ENCODE data around the gene BBOX1. TPM values are rescaled to one million over a fixed set of nuclear protein-coding genes. Genes with fewer than 3 reads are reported as not detected.

BBOX1 gene
- total and polyA plus RNA-seq, 9 donors, result 0.04 to 2.3 (median 0.52) TPM; not detected in 3

DNA sequence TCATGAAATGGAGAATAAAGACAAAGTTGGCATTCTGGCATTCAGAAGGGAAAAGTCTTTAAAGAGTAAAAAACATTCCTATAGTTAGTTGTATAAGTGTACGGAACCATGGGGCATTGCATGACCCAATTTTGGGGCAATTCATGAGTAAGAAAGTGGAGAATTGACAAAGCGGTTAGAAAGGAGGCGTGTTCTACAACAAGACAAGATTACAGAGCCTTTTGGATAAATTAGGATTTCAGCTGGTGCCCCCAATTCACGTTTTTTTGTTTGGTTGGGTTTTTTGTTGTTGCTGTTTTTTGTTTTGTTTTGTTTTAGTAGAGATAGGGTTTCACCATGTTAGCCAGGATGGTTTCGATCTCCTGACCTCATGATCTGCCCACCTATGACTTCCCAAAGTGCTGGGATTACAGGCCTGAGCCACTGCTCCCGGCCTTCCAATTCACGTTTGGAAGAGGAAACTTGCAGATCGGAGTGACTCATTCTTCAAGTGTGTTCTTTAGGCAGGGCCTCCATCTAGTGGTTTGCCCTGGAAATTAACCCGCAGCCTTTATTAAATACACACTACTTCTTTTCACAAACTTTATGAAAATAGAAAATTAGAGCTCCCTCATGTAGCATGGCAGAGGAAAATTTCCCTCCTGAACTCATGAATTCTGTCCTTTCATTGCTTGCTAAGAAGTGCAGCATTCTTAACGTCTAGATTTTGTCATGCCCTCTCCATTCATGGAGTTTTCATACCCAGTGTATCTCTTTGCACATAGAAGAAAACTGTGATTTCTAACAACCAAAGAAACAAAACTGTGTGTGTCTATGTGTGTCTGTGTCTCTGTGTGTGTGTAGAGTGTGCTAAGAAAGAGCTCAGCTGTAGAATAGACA, 118.1 kb downstream of the BBOX1 start:
- intact Hi-C loops (cut with DNase I), result loop anchor here in 3 of 4 donors (2.0 to 5.0 kb wide), 2 partner anchors 406 kb away; no protein-coding TSS in a partner anchor
- Histone ChIP-seq H3K4me3 (no peak overlapping the region), H3K27me3 (no peaks in the 10 kb centered on the region), H3K4me1 (ENCODE audit: insufficient read depth) (no peaks in the 10 kb centered on the region), H3K36me3 (no peaks in the 10 kb centered on the region), H3K27ac (no peak overlapping the region), H3K9me3 (no peaks in the 10 kb centered on the region)
- WGBS, 3 donors, result 31 to 34% (median 32%) methylated on average over 10 of the region's 10 CpGs
- peak; percentile 25 to 70 (median 45) for DNase-seq
- TF ChIP-seq EP300 (IDR thresholded peaks at IDR 0.05), result no peak
- TF ChIP-seq, protein P1, sequence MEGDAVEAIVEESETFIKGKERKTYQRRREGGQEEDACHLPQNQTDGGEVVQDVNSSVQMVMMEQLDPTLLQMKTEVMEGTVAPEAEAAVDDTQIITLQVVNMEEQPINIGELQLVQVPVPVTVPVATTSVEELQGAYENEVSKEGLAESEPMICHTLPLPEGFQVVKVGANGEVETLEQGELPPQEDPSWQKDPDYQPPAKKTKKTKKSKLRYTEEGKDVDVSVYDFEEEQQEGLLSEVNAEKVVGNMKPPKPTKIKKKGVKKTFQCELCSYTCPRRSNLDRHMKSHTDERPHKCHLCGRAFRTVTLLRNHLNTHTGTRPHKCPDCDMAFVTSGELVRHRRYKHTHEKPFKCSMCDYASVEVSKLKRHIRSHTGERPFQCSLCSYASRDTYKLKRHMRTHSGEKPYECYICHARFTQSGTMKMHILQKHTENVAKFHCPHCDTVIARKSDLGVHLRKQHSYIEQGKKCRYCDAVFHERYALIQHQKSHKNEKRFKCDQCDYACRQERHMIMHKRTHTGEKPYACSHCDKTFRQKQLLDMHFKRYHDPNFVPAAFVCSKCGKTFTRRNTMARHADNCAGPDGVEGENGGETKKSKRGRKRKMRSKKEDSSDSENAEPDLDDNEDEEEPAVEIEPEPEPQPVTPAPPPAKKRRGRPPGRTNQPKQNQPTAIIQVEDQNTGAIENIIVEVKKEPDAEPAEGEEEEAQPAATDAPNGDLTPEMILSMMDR (IDR thresholded peaks at IDR 0.05), result peak; percentile 64 to 90 (median 89)

DNA sequence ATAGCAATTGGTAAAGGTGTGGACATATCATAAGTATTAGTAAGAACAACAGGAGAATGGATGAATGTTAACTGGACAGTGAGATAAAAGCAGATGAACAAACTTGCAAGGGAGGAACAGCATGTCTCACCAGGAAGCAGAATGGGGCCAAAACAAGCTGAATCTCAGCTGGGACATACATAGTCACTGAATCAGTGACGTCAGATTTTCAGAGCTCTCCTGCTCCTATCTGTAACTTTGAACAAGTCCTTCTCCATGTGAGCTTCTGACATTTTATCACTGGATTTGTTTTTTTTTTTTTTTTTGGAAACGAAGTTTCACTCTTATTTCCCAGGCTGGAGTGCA, 118.7 kb downstream of the BBOX1 start:
- Histone ChIP-seq H3K9me3 (no peaks in the 10 kb centered on the region), H3K36me3 (no peaks in the 10 kb centered on the region), H3K27me3 (no peaks in the 10 kb centered on the region), H3K4me1 (ENCODE audit: insufficient read depth) (no peaks in the 10 kb centered on the region), H3K4me3 (no peak overlapping the region), H3K27ac (no peak overlapping the region)
- WGBS, 3 donors, result 29 to 42% (median 36%) methylated on average over 2 of the region's 2 CpGs
- intact Hi-C loops (cut with DNase I), result loop anchor here in 3 of 4 donors (2.0 to 5.0 kb wide), 2 partner anchors 407 kb away; no protein-coding TSS in a partner anchor
- no peak for DNase-seq
- no peak for TF ChIP-seq EP300 (IDR thresholded peaks at IDR 0.05)
- TF ChIP-seq, protein P1 (IDR thresholded peaks at IDR 0.05), result no peak
- TF ChIP-seq POLR2A (IDR thresholded peaks at IDR 0.05), result no peak

DNA sequence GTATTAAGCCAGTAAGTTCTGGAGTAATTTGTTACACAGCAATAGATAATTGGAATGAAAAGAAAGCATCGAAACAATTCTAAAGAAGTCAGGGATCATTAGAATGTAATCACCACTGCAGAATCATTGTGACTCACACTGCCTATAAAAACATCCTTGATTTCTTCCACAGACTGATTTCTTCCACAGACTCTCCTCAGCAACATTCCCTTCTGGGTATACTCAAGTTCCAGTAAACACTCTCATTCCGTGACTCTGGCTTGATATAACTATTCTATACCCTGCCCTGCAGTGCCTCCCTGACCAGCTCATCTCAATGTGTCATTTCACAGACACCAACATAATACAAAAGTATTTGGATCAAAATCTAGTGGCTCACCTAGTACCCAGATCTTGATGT, 120.5 kb downstream of the BBOX1 start:
- Histone ChIP-seq H3K9me3 (no peaks in the 10 kb centered on the region), H3K4me3 (no peak overlapping the region), H3K27me3 (no peaks in the 10 kb centered on the region), H3K27ac (no peak overlapping the region), H3K4me1 (ENCODE audit: insufficient read depth) (no peaks in the 10 kb centered on the region), H3K36me3 (no peaks in the 10 kb centered on the region)
- no peak for TF ChIP-seq POLR2A (IDR thresholded peaks at IDR 0.05)
- TF ChIP-seq, protein P1 (IDR thresholded peaks at IDR 0.05), result no peak
- TF ChIP-seq EP300 (IDR thresholded peaks at IDR 0.05), result no peak
- intact Hi-C loops (cut with DNase I), result loop anchor here in 2 of 4 donors (5.0 kb wide), 2 partner anchors 409 to 596 kb away; no protein-coding TSS in a partner anchor
- WGBS, 3 donors, result 89 to 93% (median 91%) methylated on average over 2 of the region's 2 CpGs
- DNase-seq, result no peak

DNA sequence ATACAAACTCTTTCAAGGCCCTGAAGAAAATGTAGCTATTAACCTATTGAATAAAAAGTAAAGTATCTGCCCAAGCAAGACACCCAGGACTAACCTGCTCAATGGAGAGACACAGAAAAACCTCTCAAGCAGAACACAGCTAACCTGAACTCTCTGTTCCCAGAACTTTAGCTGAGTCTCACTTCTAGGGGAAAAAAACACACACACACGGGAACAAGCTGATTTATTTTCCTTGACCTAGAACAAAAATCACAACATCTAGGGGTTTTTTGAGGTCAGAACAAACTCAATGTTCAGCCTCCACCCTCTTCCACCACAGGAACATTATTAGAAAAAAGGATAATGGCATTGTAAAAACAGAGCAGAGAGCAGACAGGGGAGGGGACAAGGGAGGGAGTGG, 121.6 kb downstream of the BBOX1 start:
- Histone ChIP-seq H3K36me3 (no peaks in the 10 kb centered on the region), H3K9me3 (no peaks in the 10 kb centered on the region), H3K27me3 (no peaks in the 10 kb centered on the region), H3K4me1 (ENCODE audit: insufficient read depth) (no peaks in the 10 kb centered on the region), H3K4me3 (no peak overlapping the region), H3K27ac (no peak overlapping the region)
- DNase-seq, result no peak
- intact Hi-C loops (cut with DNase I), result loop anchor here in 2 of 4 donors (5.0 kb wide), 2 partner anchors 410 to 595 kb away; no protein-coding TSS in a partner anchor
- WGBS, 3 donors, result 13 to 23% (median 22%) methylated on average over 1 of the region's 1 CpG
- TF ChIP-seq, protein P1 (IDR thresholded peaks at IDR 0.05), result no peak
- TF ChIP-seq EP300 (IDR thresholded peaks at IDR 0.05), result no peak
- TF ChIP-seq POLR2A (IDR thresholded peaks at IDR 0.05), result no peak
